HL-60 (cell line): Measurements from ENCODE around the gene MAEA.

ENCODE experiments used
- CTCF ChIP-seq: IDR thresholded peaks from one replicate; pipeline ENCODE4 v1.5.1; 2011; ENCODE audit warnings: low read length, control low read depth, inconsistent platforms; ENCODE audit not compliant: insufficient read depth
- POLR2AphosphoS5 ChIP-seq: IDR thresholded peaks from 2 replicates; pipeline ENCODE4 v1.6.1; 2012; ENCODE audit warnings: low read depth
- REST ChIP-seq: IDR thresholded peaks from 2 replicates; pipeline ENCODE4 v1.6.1; 2012; ENCODE audit warnings: low read depth; ENCODE audit not compliant: insufficient replicate concordance

- TF ChIP-seq CTCF (no peak), REST (no peak), POLR2AphosphoS5 (no peak)
Measured at GRCh38 chr4:1290165-1290977, 680 bp downstream of the MAEA start.
